Dedifferentiated amniotic fluid mesenchymal stem cell (primary cell): Measurements from ENCODE around the gene ERAL1.
"Not testable (repeated sequence)": the region's sequence is repeated elsewhere in the genome, so short reads cannot be mapped to it uniquely, and the experiment has no call there.

Experiments used
- DNase-seq: peaks from one replicate; pipeline ENCODE4 v3.0.0-alpha.2; 2016; ENCODE audit errors: extremely low spot score

ERAL1 gene

DNA sequence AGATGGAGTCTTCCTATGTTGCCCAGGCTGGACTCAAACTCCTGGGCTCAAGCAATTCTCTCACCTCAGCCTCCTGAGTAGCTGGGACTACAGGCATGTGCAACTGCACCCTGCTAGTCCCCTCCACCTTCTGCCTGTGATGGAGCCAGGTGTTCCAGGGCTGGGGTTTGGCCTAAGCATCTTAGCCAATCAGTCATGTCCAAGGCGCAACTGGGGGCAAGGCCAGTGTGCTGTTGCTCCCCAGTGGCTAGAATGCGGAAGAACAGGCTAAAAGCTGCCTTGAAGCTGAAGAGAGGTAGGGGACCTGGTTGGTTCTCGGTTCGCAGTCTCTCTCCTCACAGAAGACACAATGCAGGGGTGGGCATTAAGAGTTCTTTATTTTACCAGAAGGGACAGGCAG is 24.2 kb downstream of the ERAL1 start:
- no peak for DNase-seq

DNA sequence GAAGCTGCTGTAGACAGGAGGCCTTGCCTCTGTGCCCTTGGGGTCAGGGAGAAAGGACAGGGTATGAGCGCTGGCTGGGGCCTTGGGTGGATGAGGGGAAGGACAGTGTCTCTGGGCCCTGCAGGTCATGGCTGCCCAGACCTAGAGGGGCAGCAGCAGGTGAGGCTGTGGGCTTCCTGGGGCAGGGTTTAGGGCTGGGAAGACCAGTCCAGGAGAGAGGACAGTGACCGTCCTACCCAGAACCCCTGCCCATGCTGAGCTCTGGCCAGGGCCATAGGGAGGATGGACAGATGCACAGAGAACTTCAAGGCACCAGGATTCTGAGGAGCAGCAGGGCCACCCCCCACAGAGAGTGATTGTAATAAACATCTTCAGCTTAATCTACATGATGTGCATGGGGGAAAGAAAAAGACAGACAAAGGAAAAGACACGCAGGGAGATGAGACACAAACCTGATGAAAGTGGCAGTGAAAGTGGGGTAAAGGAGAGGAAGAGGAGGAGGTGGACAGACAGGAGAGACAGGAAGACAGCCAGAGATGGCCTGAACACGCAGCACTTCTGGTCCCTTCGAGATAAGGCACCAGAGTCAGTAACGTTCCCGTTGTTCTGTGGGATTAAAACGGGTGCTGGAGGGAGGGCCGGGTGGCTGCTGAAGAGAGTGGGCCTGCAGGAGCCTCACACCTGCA is 25.2 kb downstream of the ERAL1 start:
- DNase-seq, result no peak

DNA sequence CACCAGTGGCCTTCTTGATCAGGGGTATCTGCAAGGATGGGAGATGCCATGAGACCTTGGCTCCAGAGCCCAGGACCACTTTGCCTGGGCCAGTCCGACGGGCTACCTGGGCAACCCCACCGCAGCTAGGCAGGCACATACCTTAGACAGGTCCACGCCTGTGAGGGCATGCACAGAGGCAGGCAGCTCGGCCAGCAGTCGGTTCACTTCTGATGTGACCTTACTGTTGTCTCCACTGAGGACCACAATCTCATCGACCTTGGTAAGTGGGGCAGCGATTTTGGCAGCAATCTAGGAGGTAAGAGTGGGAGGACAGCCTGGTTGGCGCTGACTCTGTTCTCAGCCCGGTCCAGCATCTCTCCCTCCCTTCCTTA is 25.7 kb downstream of the ERAL1 start:
- DNase-seq, result no peak

DNA sequence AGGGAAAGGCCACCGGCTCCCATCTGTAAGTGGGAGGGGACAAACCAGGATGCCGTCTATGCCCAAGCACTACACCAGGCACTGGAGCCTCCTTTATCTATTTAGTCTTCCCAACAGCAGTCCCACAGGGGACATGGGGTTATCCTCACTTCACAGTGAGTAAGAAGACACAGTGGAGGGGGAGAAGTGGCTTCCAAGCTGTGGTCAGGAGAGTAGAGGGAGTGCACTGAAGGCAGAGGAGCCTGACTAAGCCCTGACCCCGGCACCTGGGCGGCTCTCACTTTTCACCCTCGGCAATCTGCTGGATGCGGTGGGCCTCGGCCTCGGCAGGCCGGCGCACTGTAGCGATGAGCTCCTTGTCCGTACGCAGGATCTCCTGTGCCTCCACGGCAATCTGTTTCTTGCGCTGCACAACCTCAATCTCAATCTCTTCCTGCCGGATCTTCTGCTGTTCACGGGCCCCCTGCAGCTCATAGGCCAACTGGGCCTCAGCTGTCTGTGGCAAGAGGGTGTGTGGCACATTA is 26.8 kb downstream of the ERAL1 start:
- DNase-seq, result no peak

DNA sequence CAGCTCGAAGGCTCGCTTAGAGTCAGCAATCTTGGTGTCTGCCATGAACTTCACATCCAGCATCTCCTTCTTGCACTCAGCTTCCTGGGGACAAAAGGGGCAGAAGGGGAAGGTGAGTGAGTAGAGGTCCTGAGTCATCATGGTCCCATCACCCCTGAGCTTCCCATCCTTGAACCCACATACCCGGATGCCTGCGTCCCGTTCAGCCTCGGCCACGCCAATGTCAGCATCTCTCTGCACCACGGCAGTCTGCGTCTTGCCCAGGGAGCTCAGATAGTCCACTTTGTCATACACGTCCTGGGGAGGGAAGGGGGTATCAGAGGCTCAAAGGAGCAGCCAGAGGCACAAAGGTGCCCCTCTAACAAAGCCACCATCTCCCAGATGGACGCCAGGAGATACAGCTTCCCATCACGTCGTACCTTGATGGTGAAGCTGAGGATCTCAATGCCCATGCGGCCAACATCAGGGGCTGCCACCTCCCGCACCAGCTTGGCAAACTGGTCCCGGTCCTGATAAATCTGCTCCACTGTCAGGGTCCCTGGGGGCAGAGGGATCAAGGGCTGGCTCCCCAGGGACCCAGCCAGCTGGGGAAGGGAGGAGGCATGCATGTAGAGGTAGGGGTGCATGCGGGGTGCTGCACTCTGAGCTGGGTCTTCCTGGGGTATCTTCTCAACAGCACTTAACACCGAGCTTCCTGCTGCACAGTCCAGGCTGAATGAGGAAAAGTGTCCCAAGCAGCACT is 27.5 kb downstream of the ERAL1 start:
- DNase-seq, result no peak

DNA sequence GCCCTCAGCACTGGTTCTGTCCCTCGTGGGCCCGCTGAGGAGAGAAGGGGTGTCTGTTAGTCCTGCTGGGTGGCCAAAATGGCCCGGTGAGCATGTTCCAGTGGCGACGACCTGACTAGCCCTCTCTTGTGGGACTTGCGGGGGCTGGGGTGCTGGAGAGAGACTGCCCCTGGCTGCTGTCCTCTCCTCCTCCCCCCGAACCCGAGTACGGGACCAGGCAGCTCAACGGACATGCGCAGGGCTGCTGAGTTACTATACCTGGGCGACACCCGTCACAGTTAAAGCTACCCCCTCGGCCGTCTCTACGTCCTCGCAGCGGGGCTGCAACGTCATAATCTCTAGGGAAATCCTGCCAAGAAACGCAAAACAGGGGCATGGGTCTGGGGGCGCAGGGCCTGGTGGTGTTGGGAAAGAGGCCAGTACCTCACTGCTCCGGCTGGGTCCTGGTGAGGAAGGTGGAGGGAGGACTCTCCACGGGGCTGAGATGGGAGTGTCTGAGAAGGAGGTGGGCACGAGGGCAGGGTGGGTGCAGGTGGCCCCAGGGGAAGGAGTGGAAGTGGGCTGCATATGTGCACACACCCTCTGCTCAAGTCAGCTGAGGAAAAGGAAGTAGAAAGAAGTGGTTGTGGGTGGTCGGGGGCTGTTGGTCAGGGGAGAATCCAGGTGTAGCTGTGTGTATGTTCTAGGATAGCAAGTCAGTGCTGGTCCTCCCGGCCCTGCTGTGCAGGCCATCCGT is 29.3 kb downstream of the ERAL1 start:
- no peak for DNase-seq

DNA sequence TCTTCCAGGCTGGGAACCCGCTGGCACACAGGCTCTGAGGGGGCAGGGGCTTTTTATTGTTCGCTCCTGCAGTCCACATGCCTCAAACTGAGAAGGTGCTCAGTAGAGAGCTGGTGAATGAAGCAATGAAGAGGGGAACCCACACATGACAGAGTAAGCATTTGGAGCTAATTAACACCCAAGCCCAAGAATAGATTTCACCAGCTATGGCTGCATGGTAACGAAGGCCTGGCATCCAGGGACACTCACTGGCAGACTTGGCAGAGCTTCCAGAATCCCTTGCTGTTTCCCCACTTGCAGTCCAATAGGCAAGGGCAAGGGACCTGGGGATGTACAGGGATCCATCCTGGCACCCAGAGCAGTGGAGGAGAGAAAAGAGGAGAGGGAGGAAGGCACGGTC is 30.5 kb downstream of the ERAL1 start:
- no peak for DNase-seq

DNA sequence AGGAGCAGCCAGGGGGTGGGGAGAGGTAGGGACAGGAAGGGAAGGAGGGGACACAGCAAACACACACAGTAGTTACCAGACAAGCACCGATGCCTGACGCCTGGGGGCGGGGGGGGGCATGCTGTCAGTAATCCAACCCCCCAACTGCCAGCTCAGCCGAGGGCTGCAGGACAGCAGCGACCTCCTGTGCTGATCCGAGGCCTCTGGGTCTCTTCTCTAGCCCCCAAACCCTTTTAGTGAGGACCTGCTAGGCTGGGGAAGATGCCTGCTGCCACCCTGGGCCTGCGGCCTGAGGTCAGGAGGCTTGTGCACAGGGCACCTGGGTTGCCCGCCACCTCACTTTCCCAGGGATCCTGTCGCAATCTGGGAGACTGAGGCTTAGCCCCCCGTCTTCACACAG is 31.1 kb downstream of the ERAL1 start:
- DNase-seq, result no peak

DNA sequence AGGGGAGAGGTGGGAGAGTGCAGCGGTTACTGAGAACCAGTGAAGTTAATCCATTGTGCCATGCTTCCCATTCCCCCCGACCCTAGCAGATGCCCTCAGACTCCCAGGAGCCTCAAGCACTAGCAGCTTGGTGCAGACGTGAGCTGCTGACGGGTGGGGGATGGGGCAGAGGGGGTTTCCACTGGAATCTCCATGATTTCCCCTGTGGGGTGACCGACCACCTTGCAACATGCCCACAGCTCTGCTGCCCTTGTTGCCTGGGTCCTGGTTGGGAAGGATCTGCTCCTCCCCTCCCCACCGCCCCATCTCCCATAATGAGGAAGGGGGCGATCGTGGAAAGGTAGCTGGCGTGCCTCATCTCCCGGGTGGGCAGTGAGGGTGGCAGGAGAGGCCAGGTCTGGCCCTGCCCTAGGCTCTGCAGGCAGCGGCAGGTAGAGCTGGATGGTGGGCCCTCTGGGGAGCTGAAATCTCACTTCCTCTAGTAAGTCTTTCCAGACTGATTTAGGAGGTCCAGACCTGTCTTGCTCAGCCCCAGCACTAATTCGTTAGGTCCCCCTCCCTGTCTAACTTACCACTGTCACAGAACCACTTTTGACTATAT is 33.2 kb downstream of the ERAL1 start:
- no peak for DNase-seq

DNA sequence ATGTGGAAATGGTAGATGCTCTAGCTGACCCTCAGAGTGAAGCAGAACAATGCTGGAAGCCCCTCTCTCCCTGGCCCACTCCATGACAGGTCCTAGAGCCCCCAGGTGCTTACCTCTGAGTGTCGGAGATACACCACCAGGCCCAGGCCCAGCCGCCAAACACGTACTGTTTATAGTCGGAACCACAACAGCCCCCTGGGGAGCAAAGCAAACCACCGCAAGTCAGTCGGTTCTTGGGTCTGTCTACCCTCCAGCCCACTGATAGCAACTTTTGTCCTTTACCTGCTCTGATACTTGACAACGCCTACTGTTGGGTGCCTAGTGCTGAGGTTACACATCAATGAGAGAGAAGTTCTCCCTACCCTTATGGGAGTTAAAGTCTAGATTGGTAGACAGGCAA is 34.0 kb downstream of the ERAL1 start:
- DNase-seq, result no peak

DNA sequence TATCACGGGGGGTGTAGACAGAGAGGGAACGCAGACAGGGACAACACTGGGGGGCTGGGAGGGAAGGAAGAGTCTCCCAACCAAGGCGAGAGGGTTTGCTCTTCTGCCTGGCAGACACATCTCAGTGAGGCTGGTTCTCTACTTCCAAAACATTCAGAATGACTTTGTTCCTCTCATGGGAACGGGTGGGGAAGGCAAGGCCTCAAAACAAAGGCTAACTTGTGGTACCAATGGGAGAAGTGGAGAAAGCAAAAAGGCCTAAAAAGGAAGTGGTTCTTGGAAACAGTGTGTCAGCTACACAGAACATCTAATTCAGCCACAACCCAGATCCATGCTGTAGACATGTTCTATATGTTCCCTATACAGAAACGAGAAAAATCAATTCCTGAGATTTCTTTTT is 35.2 kb downstream of the ERAL1 start:
- DNase-seq, result no peak

DNA sequence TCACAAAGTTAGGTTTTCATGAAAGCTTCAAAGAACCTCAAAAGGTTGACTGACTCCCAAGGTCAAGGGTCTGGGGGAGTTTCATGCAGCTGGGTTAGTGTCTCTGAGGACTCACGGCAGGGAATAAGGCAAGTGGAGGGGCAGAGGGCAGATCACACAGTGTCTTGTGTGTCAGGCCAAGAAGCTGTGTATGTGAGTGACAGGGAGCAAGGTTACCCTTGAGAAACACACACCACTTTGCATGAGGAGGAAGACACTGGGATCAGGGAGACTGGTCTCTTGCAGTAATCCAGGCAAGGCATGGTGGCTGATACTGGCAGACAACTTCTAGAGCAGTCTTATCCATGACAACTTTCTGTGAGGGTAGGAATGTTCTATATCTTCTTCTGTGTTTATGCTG is 36.4 kb downstream of the ERAL1 start:
- no peak for DNase-seq

DNA sequence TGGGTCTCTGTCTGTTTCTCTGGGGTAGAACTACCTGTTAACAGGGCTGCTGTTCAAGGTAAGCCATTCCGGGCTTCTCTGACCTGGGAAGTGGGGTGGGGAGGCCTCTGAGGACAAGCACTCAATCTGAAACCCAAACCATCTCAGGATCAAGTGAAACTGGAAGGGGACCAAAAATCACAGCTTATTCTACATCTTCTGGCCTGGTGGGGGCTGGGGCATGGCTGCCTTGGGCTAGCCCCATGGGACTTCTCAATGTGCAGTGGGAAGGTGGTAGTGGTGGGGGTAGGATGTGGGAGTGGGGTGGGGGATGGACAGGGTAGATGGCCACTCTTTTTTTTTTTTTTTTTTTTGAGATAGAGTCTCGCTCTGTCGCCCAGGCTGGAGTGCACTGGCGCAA is 37.2 kb downstream of the ERAL1 start:
- DNase-seq, result no peak

DNA sequence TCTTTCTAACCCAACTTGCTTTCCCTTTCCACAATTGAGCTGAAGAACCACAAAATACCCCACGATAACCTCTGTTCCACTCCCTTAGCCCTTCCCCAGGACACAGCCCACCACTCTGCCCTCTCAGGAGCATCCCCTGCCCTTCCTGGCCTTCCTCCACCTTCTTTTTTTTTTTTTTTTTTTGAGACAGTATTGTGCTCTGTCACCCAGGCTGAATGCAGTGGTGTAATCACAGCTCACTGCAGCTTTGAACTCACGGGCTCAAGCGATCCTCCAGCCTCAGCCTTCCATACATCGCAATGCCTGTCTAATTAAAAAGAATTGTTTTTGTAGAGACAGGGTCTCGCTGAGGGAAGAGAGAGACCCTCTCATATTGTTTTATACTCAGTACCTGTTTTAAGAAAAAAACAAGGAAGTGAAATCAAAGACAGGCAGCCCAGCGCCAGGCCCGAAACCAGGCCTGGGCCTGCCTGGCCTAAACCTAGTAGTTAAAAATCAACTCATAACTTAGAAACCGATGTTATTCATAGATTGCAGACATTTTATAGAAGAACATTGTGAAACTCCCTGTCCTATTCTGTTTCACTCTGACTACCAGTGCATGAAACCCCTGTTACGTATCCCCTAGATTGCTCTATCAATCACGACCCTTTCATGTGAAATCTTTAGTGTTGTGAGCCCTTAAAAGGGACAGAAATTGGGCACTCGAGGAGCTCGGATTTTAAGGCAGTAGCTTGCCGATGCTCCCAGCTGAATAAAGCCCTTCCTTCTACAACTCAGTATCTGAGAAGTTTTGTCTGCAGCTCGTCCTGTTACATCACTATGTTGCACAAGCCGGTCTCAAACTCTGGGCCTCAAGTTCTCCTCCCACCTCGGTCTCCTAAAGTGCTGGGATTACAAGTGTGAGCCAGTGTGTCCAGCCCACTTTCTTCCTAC is 38.7 kb downstream of the ERAL1 start:
- not testable (repeated sequence) for DNase-seq

DNA sequence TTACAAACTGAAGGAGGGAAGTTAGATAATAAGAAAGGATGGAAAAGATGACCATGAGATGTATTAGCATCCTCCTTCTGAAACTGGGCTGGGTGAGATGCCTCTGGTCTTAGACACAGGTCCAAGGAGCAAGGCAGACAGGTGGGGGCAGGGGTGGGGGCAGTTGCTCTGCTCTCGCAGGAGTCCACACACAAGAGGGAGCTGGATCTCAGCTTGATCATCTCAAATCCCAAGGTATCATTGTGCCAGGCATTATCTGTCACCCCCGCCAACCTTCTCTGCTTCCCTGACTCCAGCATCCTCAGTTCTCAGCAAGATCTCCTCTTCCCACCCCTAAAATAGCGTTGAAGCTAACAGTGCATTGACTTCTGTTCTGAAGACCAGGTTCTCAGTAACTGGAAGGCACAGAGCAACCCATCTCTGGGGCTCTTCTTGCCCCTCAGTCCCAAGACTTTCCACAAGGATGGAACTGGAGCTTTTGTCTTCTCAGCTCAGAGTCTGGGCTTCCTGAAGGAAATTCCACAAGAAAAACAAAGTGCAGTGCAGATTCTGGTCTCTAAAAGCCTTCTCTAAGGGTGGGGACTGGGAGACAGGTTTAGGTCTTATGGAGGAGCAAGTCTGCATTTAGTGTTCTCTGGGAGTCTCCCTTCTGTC is 41.1 kb downstream of the ERAL1 start:
- DNase-seq, result no peak

DNA sequence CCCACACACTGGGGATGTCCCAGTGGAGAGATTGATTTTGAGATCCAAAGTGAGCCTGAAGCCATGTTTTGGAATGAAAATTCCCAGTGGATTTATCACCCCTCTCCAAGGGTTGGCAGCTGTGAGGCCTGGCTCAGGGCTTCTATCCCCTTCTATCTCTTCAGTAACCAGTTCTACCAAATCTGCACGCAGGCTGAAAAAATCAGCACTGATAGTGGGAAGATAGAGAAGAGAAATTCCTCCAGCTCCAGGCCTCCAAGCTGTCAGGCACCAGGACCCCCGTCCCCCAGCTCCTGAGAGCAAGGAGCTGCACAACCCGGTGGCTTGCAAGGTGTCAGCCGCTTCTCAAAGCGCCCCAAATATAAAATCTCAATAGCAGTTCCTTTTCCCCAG is 41.7 kb downstream of the ERAL1 start:
- no peak for DNase-seq

DNA sequence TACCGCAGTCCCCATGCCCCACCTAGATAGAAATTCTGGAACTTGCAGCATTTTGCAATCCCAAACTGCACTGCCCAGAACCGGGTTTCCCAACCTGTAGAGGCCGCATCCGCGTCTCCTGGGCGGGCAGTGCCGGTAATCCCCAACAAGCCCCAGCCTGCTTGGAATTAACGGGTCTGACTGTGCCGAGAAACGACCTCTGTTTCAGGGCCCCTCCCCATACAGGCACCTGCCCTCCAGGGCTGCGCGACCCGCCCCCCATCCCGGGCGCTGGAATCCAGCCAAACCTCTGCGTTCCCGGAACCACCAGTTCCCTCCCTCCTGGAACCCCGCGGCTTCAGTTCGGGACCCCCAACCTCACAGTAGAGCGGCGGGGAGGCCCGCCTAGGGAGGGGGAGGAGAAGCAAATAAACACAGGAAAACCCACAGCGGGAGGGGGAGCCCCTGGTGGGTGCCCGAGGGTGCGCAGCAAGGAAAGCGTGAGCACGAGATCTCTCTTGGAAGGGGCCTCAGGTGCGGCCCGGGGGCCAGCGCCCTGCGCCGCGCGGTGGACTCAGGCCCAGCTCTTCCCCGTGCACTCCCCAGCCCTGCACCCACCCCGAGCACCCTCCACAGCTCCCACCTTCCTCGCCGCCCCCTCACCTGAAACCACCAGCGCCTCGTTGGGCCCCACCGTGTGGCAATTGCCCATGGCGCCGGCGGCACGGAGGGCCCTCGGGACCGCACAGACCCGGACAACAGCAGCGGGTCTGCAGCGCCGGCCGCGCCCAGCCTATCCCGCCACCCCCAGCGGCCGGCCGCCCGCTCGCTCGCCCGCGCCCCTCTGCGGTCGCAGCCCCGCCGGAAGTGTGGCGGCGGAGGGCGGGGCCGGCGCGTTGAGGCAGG is 42.3 kb downstream of the ERAL1 start, which contains the start of gene FLOT2:
TSS of gene FLOT2 (minus strand) at position 850 of the 885 bp plus-strand sequence. CDS start at position 691, 159 bp downstream.
- DNase-seq, result no peak

DNA sequence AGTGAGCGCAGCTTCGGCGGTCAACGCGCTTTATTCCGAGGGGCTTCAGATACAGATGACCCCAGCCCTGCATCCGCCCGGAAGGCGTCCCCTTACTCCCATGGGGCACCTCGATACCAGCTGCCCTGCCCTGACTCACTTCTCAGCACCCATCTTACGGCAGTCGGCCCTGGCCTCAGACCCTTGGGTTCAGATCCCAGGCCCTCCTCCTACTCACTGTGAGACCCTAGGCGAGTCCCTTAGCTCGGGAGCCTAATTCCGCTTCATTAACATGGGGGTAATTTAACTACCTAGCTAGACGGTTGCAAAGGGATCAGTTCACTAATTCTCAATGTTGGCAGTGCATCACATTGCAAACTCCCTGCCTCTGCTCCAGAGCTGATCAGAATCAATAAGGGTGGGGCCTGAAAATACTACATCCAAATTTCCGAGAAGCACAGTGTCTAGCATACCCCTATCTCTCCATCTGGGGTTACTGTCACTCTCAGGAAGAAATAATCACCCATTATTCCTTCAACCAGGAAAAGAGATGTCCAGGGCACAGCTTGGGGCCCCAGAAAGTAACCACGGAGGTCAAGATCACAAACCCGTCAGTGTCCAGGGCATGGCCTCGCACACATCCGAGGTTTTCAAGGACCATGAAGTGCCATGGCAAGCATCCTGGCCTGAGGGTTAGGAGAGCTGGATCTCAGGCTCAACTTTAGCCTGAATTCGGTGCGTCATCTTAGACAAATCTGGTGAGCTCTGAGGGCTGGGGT is 43.1 kb downstream of the ERAL1 start:
- no peak for DNase-seq

DNA sequence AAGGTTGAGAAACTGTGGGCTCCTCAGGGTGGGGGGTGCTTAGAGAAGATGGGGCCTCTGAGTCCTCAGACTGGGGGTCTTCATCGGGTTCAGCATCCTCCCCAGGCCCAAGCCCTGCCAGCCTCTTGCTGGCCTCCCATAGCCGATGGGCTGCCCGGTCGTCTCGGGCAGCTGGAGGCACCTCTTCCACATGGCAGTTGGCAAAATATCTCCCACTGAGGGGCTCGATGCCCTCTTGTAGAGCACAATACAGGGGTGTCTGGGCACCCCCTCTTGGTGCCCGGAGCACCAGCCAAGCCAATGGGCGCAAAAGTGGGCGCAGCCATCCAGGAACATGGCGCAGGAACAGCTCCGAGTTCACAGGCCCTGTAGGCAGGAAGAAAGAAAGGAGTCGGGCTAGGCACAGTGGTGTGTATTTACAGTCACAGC is 43.7 kb downstream of the ERAL1 start:
- no peak for DNase-seq
